Stimulated activated memory B cell treated with anti-CD40 and anti-IgM and Interleukin-4, amounts not matched to agents 10 μg/mL and 1 μg/mL and 100 μg/mL, for 72 hours (primary cell): ENCODE results near the gene DMTF1.
"Not testable (repeated sequence)": the region's sequence is repeated elsewhere in the genome, so short reads cannot be mapped to it uniquely, and the experiment has no call there.

Experiments used
- ATAC-seq: fragments of 150-1000 bp; cut with Tn5 transposase; 2 replicates; pipeline ENCODE4 v1.10.0; 2021
- H3K27ac Mint-ChIP-seq: one replicate; pipeline ENCODE4 v1.8.0; 2022; ENCODE audit warnings: mild to moderate bottlenecking, mixed read lengths
- H3K27me3 Mint-ChIP-seq: one replicate; pipeline ENCODE4 v1.8.0; 2022; ENCODE audit warnings: mixed read lengths
- H3K36me3 Mint-ChIP-seq: one replicate; pipeline ENCODE4 v1.8.0; 2022; ENCODE audit warnings: mixed read lengths
- H3K4me1 Mint-ChIP-seq: one replicate; pipeline ENCODE4 v1.8.0; 2022; ENCODE audit warnings: mixed read lengths
- H3K4me3 Mint-ChIP-seq: one replicate; pipeline ENCODE4 v1.8.0; 2022; ENCODE audit warnings: mild to moderate bottlenecking, moderate library complexity, mixed read lengths
- H3K9me3 Mint-ChIP-seq: one replicate; pipeline ENCODE4 v1.8.0; 2022; ENCODE audit warnings: mixed read lengths

The DMTF1 gene, protein sequence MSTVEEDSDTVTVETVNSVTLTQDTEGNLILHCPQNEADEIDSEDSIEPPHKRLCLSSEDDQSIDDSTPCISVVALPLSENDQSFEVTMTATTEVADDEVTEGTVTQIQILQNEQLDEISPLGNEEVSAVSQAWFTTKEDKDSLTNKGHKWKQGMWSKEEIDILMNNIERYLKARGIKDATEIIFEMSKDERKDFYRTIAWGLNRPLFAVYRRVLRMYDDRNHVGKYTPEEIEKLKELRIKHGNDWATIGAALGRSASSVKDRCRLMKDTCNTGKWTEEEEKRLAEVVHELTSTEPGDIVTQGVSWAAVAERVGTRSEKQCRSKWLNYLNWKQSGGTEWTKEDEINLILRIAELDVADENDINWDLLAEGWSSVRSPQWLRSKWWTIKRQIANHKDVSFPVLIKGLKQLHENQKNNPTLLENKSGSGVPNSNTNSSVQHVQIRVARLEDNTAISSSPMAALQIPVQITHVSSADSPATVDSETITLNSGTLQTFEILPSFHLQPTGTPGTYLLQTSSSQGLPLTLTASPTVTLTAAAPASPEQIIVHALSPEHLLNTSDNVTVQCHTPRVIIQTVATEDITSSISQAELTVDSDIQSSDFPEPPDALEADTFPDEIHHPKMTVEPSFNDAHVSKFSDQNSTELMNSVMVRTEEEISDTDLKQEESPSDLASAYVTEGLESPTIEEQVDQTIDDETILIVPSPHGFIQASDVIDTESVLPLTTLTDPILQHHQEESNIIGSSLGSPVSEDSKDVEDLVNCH

DNA sequence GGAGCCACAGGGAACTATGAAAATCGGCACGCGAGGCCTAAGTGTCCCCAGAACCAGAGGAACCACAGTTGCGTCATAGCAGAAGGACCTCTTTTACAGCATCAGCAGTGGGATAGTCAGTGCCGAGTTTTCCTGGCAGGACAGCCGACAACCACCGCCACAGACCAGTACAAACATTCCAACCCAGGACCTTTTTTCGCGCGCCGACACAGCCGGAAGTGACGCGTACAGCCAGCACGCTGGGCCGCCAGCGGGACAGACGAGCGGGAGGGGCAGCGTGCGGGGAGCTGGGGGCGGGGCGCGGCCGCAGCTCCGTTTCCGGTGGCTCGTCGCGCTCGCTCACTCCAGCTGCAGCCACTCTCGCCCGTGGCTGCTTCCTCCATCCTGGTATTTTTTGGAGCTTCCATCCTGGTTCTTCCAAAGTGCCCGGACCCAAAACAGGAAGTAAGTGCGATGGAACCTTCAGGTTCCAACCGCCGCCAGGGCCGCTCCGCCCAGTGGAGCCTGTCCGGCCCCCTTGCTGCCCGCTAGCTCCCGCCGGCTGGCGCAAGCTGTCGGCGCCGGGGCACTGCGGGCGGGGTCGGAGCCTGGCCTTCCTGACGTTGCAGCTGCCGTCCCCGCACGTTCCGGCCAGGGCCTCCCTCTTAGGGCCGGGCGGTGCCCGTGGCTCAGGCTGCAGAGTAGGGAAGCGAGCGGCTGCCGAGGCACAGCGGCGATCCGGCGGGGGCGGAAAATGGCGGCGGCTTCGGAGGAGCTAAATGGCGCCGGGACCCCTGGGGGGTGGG, at the start of gene DMTF1:
Gene DMTF1, plus strand, starts transcription at position 342 of the 785 bp plus-strand sequence. CDS start 12,489 bp downstream, outside the sequence.
- Mint-ChIP-seq H3K36me3 (peaks cover 8% of the 10 kb centered on the region), H3K4me3 (peak within 1 kb of the TSS; percentile 87), H3K4me1 (peaks cover 38% of the 10 kb centered on the region), H3K9me3 (no peaks in the 10 kb centered on the region), H3K27me3 (no peaks in the 10 kb centered on the region), H3K27ac (peak within 1 kb of the TSS; percentile 94)
- peak; percentile 93 for ATAC-seq

DNA sequence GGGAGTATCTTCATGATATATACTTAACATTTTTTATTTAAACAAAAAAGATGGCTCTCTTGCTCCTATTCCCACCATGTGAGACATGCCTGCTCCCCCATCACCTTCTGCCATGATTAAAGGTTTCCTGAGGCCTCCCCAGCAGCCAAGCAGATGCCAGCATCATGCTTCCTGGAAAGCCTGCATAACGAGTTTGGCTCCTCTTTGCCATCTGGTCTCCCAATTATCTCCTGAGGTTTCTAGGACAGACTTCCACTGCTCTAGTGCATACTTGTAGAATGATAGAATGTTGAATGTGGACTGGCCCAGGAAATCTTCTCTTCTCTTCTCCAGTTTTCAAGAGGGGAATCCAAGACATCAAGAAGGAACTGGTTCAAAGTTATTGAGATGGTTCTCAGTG, 46.9 kb upstream of the DMTF1 start:
- H3K4me3 Mint-ChIP-seq, result no peak overlapping the region
- no peaks in the 10 kb centered on the region for H3K36me3 Mint-ChIP-seq
- no peaks in the 10 kb centered on the region for H3K9me3 Mint-ChIP-seq
- H3K4me1 Mint-ChIP-seq, result no peaks in the 10 kb centered on the region
- ATAC-seq, result no peak
- peaks cover 16% of the 10 kb centered on the region for H3K27me3 Mint-ChIP-seq
- H3K27ac Mint-ChIP-seq, result no peak overlapping the region

DNA sequence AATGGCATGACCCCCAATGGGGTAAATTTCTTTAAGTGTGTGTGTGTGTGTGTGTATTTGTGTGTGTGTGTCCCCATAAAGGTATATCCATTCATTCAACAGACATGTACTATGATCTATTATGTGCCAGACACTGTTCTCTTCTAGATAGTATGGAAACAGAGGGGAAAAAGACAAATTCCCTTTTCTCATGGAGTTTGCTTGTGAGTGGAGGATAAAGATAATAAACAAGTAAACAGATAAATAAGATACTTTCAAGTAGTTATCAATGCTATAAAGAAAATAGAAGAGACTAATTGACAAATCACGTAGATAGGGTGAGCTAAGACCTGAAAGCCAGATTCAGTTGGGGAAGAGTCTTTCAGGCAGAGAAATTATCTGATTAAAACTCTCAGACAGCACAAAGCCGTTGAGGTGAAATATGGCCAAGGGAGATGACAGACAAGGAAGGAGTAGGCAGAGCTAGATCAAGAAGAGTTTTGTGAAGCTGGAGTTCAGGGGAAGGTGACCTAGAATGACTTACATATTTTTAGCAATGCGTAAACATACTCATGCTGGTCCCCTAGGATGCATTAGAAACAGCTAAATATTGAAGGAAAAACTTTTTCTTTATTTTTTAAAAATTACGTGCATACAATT, 45.2 kb upstream of the DMTF1 start:
- no peak for ATAC-seq
- H3K36me3 Mint-ChIP-seq, result no peaks in the 10 kb centered on the region
- H3K27me3 Mint-ChIP-seq, result peaks cover 16% of the 10 kb centered on the region
- no peak overlapping the region for H3K4me3 Mint-ChIP-seq
- no peaks in the 10 kb centered on the region for H3K9me3 Mint-ChIP-seq
- H3K4me1 Mint-ChIP-seq, result no peaks in the 10 kb centered on the region
- H3K27ac Mint-ChIP-seq, result no peak overlapping the region

DNA sequence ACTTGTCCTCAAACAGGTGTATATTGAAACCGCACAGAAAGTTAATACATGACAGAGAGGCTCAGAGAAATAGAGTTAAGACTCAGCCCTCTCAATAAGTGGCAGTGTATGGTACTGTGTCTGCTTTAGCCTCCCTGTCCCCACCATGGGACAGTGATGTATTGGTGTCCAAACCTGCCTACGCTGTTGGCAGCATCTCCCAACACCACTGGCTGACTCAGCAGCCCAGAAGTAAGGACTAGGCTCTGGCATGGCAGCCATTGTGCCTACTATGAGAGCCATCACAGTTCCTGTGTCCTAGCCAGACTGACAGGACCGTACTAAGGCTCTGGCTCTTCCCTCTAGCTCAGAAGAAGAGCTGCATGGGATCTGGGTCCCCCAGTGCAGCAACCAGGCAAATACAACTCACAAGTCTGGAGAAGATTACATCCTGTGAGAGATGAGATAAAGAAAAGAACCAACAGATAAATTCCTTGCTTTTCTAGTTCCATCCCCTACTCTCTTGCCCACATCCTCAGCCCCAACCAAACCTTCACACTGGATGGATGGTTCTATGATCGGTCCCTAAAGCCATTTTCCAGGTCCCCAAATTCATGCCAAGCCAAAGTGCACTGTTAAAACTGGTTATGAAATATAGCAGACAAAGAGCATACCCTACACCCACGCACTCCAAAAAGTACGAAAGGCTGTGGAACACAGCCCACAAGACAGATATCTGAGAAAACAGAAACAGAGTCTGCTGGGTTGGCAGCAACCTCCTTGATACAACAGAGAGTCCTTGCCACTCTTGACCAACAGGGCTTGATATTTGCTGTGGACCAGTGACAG, 44.1 kb upstream of the DMTF1 start:
- no peak overlapping the region for H3K4me3 Mint-ChIP-seq
- peaks cover 16% of the 10 kb centered on the region for H3K27me3 Mint-ChIP-seq
- H3K36me3 Mint-ChIP-seq, result no peaks in the 10 kb centered on the region
- no peaks in the 10 kb centered on the region for H3K9me3 Mint-ChIP-seq
- H3K27ac Mint-ChIP-seq, result no peak overlapping the region
- no peaks in the 10 kb centered on the region for H3K4me1 Mint-ChIP-seq
- ATAC-seq, result no peak

DNA sequence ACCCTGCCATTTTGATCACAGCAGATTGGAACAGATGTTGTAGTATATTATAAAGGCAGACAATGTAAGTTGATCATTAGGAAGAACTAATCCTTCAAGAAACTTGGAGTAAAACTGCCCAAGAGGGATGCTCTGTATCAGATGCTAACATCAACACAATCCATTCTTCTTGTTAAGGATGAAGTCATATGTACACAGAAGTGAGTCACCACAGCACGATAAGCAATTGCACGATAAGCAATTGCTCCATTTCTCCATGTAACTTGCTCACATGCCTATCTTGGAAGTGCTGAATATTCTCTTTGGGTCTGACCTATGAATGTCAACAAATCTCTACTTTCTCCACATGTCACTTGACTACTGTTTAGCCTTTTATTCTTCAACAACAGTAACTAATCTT, 41.5 kb upstream of the DMTF1 start:
- Mint-ChIP-seq H3K27ac (no peak overlapping the region), H3K9me3 (peaks cover 8% of the 10 kb centered on the region), H3K36me3 (peaks cover 12% of the 10 kb centered on the region), H3K4me3 (no peak overlapping the region), H3K4me1 (no peaks in the 10 kb centered on the region), H3K27me3 (peaks cover 16% of the 10 kb centered on the region)
- no peak for ATAC-seq

DNA sequence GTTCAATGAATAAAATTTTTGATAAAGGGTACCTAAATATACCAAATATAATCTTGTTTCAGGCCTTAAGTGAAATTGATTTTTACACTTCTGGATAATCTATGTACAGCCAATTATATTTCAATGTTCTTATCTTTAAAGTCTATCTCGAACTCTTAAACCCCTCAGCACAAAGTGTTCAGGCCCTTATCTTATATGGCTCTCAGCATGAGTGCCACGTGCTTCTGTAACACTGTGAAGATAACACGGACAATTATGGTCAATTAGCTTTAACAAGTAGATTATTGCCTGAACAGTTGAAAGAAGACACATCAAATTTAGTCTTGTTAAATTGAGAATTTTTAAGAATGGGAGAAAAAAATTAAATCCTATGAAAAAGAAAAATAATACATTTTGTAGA, 40.4 kb upstream of the DMTF1 start:
- no peak overlapping the region for H3K4me3 Mint-ChIP-seq
- peaks cover 12% of the 10 kb centered on the region for H3K36me3 Mint-ChIP-seq
- H3K27ac Mint-ChIP-seq, result no peak overlapping the region
- peaks cover 13% of the 10 kb centered on the region for H3K27me3 Mint-ChIP-seq
- peaks cover 8% of the 10 kb centered on the region for H3K9me3 Mint-ChIP-seq
- no peaks in the 10 kb centered on the region for H3K4me1 Mint-ChIP-seq
- no peak for ATAC-seq

DNA sequence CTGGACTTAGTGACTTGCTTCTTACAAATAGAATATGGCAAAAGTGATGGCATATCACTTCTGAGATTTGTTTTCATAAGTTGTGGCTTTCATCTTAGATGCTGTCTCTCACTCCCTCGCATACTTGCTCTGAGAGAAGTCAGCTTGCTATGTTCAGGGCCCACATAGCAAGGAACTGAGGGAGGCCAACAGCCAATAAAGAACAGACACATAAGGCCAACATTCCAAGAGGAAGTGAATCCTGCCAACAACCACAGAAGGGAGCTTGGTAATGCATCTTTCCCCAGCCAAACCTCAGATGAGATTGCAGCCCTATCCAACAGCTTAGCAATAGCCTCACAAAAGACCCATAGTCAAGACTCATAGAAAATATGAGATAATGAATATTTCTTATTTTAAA, 39.2 kb upstream of the DMTF1 start:
- peaks cover under 1% of the 10 kb centered on the region for H3K27me3 Mint-ChIP-seq
- no peak for ATAC-seq
- H3K36me3 Mint-ChIP-seq, result peaks cover 12% of the 10 kb centered on the region
- H3K27ac Mint-ChIP-seq, result no peak overlapping the region
- no peak overlapping the region for H3K4me3 Mint-ChIP-seq
- peaks cover 8% of the 10 kb centered on the region for H3K9me3 Mint-ChIP-seq
- no peaks in the 10 kb centered on the region for H3K4me1 Mint-ChIP-seq

DNA sequence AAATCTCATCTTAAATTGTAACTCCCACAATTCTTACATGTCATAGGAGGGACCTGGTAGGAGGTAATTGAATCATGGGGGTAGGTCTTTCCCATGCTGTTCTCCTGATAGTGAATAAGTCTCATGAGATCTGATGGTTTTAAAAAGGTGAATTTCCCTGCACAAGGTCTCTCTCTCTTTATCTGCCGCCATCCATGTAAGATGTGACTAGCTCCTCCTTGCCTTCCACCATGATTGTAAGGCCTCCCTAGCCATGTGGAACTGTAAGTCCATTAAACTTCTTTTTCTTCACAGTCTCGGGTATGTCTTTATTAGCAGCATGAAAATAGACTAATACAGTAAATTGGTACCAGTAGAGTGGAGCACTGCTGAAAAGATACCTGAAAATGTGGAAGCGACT, 38.3 kb upstream of the DMTF1 start:
- not testable (repeated sequence) for ATAC-seq, H3K9me3 Mint-ChIP-seq, H3K27ac Mint-ChIP-seq, H3K4me3 Mint-ChIP-seq, H3K4me1 Mint-ChIP-seq, H3K27me3 Mint-ChIP-seq
- peaks cover 12% of the 10 kb centered on the region for H3K36me3 Mint-ChIP-seq

DNA sequence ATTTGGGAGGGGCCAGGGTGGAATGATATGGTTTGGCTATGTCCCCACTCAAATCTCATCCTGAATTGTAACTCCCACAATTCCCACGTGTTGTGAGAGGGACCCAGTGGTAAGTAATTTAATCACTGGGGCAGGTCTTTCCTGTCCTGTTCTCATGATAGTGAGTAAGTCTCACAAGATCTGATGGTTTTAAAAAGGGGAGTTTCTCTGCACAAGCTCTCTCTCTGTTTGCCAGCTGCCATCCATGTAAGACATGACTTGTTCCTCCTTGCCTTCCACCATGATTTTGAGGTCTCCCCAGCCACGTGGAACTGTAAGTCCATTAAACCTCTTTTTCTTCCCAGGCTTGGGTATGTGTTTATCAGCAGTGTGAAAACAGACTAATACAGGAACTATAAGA, 36.5 kb upstream of the DMTF1 start:
- not testable (repeated sequence) for H3K27ac Mint-ChIP-seq, H3K27me3 Mint-ChIP-seq, H3K4me3 Mint-ChIP-seq, H3K9me3 Mint-ChIP-seq, H3K4me1 Mint-ChIP-seq, ATAC-seq
- H3K36me3 Mint-ChIP-seq, result peaks cover 12% of the 10 kb centered on the region

DNA sequence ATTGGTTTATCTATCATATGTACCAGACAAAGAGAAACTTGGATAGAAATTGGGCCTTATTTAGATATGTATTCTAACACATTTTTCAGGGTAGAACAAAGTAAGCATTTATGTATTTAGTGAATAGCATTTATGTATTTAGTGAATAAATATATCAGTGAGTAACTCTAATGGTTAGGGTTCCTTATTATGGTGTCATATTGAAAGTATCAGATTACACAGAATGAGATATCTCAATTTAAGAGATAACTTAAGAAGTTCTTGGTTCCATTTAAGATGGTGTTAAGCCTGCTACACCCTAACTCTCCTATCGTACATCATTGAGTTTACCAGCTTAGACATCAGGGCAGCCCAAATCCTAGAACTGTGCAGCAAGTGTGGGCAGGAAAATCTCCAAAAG, 35.9 kb upstream of the DMTF1 start:
- H3K36me3 Mint-ChIP-seq, result peaks cover 12% of the 10 kb centered on the region
- no peaks in the 10 kb centered on the region for H3K4me1 Mint-ChIP-seq
- H3K9me3 Mint-ChIP-seq, result peaks cover 8% of the 10 kb centered on the region
- H3K27me3 Mint-ChIP-seq, result no peaks in the 10 kb centered on the region
- ATAC-seq, result no peak
- no peak overlapping the region for H3K4me3 Mint-ChIP-seq
- no peak overlapping the region for H3K27ac Mint-ChIP-seq

DNA sequence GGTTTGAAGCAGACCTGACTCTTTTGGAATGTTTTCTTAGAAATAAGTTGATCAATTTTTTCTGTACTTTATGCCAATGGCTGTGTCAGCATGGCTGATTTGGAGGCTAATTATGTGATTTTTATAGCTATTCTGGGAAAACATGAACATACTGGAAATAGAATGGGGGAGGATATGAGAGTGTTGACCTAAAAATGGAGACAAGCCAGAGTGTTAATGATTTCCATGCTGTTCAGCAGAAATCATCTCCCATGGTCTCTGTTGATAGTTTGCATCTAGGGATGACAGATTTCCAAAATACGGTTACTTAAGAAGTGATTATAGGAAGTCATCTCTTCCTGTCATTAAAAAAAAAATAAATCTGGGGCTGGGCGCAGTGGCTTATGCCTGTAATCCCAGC, 32.7 kb upstream of the DMTF1 start:
- no peak for ATAC-seq
- no peaks in the 10 kb centered on the region for H3K9me3 Mint-ChIP-seq
- H3K4me3 Mint-ChIP-seq, result no peak overlapping the region
- H3K36me3 Mint-ChIP-seq, result peaks cover under 1% of the 10 kb centered on the region
- no peaks in the 10 kb centered on the region for H3K4me1 Mint-ChIP-seq
- no peak overlapping the region for H3K27ac Mint-ChIP-seq
- no peaks in the 10 kb centered on the region for H3K27me3 Mint-ChIP-seq

DNA sequence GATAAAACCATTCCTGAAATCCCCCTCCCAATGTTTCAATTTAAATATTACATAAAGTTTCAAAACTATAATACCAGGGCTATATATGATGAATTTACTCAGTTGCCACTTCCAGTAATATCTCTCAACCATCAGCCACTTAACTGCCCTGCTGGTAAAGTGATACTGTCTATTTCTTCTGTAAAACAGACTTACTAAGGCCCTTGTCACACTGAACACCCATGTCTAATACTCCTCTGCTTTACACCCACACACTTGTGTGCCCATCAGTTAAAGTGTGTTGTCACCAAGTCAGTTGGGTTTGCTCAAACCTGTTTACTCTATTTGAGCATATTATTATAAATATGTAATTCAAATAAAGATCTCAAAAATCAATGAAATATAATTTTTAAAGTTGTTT, 29.1 kb upstream of the DMTF1 start:
- H3K4me1 Mint-ChIP-seq, result no peaks in the 10 kb centered on the region
- H3K4me3 Mint-ChIP-seq, result no peak overlapping the region
- H3K27me3 Mint-ChIP-seq, result peaks cover 17% of the 10 kb centered on the region
- H3K36me3 Mint-ChIP-seq, result no peaks in the 10 kb centered on the region
- H3K27ac Mint-ChIP-seq, result no peak overlapping the region
- H3K9me3 Mint-ChIP-seq, result no peaks in the 10 kb centered on the region
- no peak for ATAC-seq

DNA sequence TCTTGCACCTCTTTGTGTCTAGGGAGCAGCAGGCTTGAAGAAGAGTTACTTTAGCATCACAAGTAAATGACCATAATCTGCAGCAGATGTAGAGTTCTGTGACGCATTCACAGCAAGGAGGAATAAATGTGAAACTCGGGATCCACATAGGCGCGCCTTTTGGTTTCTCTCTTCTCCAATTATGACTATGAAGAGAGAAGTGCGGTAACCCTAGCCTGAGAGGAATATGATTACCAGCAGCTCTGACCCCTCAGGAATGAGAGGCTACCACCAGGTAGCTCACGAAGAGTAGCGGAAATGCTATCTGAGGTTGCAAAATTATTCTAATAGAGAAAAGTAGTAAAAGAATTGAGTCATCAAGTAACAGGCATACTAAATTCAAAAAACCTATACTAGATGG, 25.2 kb upstream of the DMTF1 start:
- H3K4me3 Mint-ChIP-seq, result no peak overlapping the region
- peaks cover 17% of the 10 kb centered on the region for H3K27me3 Mint-ChIP-seq
- ATAC-seq, result no peak
- no peak overlapping the region for H3K27ac Mint-ChIP-seq
- H3K36me3 Mint-ChIP-seq, result no peaks in the 10 kb centered on the region
- peaks cover 8% of the 10 kb centered on the region for H3K4me1 Mint-ChIP-seq
- H3K9me3 Mint-ChIP-seq, result no peaks in the 10 kb centered on the region

DNA sequence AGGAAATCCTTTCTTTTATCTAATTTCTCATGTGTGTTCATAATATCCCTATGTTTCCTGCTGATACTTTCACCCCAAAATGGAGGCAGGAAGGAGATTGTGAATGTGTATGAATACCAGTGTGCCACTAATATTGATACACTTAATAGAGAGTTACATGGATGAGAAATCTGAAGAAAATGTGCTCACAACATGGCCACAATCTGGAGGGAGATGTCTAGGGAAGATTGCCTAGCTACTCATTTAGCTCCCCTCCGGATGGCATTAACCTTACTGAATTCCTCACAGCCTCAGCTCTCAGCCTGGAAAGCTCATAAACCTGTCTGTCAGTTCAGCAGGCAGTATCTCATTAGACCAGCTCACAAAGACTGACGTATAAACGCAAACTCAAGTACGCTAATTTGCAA, 23.4 kb upstream of the DMTF1 start:
- H3K36me3 Mint-ChIP-seq, result no peaks in the 10 kb centered on the region
- no peaks in the 10 kb centered on the region for H3K9me3 Mint-ChIP-seq
- H3K27ac Mint-ChIP-seq, result no peak overlapping the region
- H3K4me3 Mint-ChIP-seq, result no peak overlapping the region
- H3K27me3 Mint-ChIP-seq, result peaks cover 17% of the 10 kb centered on the region
- no peak for ATAC-seq
- peaks cover 12% of the 10 kb centered on the region for H3K4me1 Mint-ChIP-seq
